Cardiac fibroblast (primary cell): ENCODE measurements around the gene GCN1.

Experiments
- DNase-seq, 2 donors: peaks; one replicate each; pipeline versions ENCODE4 v3.0.0 to v3.0.0-alpha.2; 2010; ENCODE audit warnings: low read depth in 2 of 2
- H3K4me3 ChIP-seq, 2 donors: replicated peaks in 1 of 2; 1 replicate in 1 of 2; 2 replicates in 1 of 2; pipeline ENCODE4 v1.5.1; 2011; ENCODE audit warnings: low read depth in 2 of 2, low read length in 2 of 2, mild to moderate bottlenecking in 2 of 2, moderate library complexity in 1 of 2
- TF ChIP-seq, protein P1 (sequence below): IDR thresholded peaks from one replicate; pipeline ENCODE4 v1.5.1; 2011; ENCODE audit warnings: low read depth, mild to moderate bottlenecking, low read length, inconsistent platforms

GCN1 gene

DNA sequence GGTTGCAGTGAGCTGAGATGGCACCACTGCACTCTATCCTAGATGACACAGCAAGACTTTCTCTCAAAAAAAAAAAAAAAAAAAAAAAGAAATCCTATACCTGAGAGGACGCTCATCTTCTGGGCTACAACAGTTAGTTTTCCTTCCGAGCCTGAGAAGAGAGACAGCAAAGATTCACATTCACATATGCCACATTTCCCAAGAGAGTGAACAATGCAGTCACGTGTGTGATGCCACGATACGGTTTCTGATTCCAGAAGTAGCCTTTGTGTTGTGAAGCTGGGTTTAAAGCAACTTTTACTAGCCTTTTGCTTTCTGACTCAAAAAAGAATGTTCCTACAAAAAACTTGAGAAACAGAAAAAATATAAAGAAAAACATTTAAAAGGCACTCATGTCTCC, 19.5 kb downstream of the GCN1 start:
- TF ChIP-seq, protein P1, sequence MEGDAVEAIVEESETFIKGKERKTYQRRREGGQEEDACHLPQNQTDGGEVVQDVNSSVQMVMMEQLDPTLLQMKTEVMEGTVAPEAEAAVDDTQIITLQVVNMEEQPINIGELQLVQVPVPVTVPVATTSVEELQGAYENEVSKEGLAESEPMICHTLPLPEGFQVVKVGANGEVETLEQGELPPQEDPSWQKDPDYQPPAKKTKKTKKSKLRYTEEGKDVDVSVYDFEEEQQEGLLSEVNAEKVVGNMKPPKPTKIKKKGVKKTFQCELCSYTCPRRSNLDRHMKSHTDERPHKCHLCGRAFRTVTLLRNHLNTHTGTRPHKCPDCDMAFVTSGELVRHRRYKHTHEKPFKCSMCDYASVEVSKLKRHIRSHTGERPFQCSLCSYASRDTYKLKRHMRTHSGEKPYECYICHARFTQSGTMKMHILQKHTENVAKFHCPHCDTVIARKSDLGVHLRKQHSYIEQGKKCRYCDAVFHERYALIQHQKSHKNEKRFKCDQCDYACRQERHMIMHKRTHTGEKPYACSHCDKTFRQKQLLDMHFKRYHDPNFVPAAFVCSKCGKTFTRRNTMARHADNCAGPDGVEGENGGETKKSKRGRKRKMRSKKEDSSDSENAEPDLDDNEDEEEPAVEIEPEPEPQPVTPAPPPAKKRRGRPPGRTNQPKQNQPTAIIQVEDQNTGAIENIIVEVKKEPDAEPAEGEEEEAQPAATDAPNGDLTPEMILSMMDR = no peak
- DNase-seq = no peak
- H3K4me3 ChIP-seq = no peak overlapping the region

- no peak for DNase-seq
- H3K4me3 ChIP-seq = no peak overlapping the region
- TF ChIP-seq, protein P1 = no peak
Measured at GRCh38 chr12:120172053-120172452, 22.5 kb downstream of the GCN1 start.

- TF ChIP-seq, protein P1 = no peak
- H3K4me3 ChIP-seq = no peak overlapping the region
- no peak for DNase-seq
Measured at GRCh38 chr12:120170631-120171030, 23.9 kb downstream of the GCN1 start.

GRCh38 chr12:120169946-120170345, 24.6 kb downstream of the GCN1 start:
- H3K4me3 ChIP-seq = no peak overlapping the region
- TF ChIP-seq, protein P1 = no peak
- DNase-seq = no peak

DNA sequence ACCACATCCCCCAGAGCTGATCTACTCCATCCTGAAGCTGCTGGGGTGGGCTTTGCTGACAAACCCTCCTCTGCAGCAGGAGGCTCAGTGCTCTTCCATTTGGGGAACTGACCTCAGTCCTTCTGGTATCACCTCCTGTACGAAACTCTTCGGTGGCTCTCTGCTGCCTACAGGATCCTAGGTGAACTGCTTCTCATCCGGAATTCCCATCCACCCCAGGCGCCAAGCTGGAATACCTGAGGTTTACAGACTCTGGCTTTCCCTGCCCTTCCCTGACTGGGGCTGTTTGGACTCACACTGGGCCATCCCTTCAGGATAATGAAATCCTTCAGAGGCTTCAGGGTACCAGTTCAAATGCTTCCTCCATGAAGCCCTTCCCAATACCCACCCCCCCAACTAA, 26.2 kb downstream of the GCN1 start:
- no peak overlapping the region for H3K4me3 ChIP-seq
- no peak for DNase-seq
- TF ChIP-seq, protein P1 = no peak

GRCh38 chr12:120167529-120168095, 26.9 kb downstream of the GCN1 start:
- H3K4me3 ChIP-seq = no peak overlapping the region
- DNase-seq = no peak
- TF ChIP-seq, protein P1 = no peak

DNA sequence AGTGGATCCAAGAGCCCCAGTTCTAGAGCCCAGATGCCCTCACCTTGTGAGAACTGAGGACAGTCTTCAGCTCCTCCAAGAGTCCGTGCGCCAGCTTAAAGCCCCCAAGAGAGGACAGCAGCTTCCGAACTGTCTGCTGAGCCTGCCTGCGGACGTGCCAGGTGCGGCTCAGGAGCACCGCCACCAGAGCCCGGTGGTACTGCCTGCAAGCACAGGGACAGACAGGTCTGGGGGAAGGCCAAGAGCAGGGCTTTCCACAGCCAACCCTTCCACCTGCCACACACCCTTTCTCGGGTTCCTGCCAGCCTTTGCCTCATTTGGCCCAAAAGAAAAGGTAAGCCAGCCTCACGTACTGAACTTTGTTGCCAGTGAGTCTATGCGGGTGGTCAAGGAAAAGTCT, 30.2 kb downstream of the GCN1 start:
- TF ChIP-seq, protein P1 = no peak
- no peak overlapping the region for H3K4me3 ChIP-seq
- no peak for DNase-seq
